NCI-H2196 (cell line): Measurements from ENCODE around the gene ARHGAP18.

Source experiments
- DNase-seq: peaks from one replicate; lab custom pipeline; 2025; ENCODE audit not compliant: unreplicated experiment; lab: John Stamatoyannopoulos, UW

Gene ARHGAP18

DNA sequence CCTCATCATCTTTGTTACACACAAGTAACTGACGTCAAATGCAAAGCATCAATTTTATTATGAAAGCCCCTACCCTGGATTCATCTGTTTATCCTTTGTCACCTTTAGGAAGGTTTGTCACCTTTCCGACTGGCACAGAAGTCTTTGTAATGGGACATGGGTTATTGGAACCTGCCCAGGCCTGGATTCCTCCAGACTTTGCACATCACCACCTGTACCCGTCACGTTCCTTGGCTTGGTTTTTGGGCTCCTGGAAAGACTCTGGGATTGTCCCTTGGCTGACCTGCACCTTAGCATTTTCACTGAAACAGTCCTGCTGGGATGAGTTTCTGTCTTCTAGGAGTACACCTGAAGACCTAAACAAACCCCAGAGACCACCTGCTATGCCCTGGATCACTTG lies 15.4 kb upstream of the ARHGAP18 start:
- DNase-seq = no peak

GRCh38 chr6:129719692-129720091 lies 9.7 kb upstream of the ARHGAP18 start:
- no peak for DNase-seq

GRCh38 chr6:129717277-129717676 lies 7.3 kb upstream of the ARHGAP18 start:
- no peak for DNase-seq

DNA sequence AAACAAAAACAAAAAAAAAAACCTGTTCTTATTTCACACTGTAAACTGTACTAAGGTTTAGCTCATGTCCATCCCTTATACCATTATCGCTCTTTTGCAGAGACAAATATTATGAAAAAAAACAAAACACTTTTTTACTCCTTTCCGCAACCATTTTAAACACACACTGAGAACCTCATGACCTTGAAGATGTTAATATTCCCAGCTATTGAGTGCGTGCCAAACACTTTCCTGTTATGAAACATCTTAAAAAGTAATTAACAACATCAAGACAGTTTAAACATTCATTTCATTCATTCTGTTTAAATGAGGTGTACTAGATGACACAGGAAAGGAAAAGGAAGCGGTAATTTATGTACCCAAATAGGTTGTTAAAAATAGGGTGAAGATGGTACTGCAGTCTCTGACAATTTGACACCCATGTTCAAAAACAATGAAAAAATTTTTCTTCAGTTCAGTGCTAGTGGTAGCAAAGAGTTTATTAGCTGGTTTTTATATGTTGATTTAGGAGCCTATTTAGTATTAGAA lies 3.9 kb upstream of the ARHGAP18 start:
- DNase-seq = no peak

DNA sequence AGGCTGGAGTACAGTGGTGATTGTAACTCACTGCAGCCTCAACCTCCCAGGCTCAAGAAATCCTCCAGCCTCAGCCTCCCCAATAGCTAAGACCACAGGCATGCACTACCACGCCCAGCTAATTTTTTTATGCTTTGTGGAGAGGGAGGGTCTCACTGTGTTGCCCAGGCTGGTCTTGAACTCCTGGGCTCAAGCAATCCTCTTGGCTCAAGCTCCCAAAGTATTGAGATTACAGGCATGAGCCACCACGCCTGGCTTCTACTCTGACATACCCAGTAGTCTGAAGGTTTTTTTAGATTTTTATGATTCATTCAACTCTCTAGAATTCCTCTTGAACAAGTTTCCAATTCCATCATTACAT lies 1.3 kb upstream of the ARHGAP18 start:
- DNase-seq = no peak

GRCh38 chr6:129710450-129711270 lies 683 bp upstream of the ARHGAP18 start:
- no peak for DNase-seq

DNA sequence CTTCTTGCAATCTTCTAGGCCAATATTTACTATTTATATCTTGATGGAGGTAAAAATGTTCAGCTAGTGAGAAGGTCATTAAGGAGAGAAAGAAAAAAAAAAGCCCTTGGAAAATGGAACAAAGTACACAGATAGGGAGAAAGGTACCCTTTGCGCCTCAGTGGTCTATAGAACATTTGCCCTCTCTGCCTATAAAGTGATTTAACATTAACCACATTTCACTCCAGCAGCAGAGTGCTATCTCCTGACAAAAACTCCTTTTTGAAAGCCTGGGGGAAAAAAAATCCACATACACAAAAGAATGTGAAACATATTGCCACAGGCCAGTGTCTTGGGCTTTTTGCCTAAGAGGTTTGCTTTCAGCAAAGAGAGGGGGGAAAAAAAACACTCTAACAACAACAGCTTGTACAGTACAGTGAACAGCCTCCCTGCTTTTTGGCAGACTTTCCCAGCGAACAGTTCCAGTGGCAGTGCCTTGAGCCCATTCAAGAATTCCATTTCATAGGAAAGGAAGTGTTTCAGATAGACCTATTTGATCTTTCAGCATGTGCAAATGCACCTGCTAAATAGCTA lies 695 bp downstream of the ARHGAP18 start:
- DNase-seq = no peak

- DNase-seq = no peak
Measured at GRCh38 chr6:129708496-129709195, 1.3 kb downstream of the ARHGAP18 start.

DNA sequence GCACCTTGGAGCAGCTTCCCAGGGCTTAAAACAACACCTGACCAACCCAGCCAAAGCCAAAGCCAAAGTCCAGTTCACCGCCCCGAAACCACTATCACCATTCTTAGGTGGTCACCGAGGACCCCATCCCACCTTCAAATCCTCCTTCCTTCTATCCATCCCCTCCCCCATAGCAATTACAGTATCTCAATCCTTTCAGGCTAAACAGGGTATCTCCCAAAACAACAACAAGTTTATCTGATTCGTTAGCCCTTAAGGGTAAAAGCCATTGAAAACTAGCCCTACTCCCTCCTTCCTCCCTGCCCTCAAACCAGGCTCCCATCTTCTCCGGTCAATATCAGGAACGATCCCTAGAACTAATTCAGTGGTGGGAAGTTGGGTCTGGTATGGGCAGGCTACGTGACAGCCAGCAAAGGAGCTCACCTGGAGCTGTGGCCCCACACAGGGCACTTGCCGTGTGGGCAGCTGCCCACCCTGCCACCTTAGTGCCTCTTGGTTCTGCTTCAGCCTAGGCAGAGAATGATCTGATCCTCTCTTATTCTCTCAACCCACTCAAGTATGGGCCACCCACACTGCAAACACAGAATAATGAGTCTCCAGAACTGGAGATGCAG lies 2.0 kb downstream of the ARHGAP18 start:
- DNase-seq = no peak

GRCh38 chr6:129707028-129707427 lies 2.9 kb downstream of the ARHGAP18 start:
- DNase-seq = no peak

DNA sequence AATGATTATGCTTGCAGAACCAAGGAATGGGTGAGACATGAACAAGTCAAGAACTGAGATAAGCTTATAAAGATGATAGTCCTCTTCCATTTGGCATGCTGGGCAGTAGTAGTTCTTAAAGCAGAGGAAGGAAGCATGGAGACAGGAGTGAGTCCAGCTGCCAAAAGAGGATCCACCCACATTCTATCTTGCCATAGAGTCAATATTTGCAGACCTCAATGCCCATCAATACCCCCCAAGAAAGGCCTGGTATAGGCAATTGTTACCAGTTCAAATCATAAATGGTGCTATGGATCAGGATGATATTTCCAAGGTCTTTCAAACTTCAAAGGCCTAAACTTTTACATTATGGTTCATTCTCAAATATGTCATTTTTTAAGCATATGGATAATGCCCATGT lies 4.8 kb downstream of the ARHGAP18 start:
- DNase-seq = no peak

DNA sequence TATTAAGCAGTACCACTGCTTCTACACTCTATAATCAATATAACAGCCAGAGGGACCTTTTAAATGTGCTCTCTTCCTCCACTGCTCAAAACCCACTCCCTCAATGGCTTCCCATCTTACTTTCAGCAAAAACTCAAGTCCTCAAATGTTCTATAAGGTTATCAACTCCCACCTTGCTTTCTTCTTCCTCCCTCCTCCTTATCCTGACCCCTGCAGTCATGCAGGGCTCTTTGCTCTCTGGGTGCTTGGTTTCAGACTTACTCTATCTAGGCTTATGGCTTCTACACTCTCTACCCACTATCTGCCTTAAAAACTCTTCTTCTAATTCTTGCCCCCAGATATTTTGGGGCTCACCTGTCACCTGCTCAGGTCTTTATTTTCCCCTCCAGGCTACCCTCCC lies 5.3 kb downstream of the ARHGAP18 start:
- DNase-seq = no peak

DNA sequence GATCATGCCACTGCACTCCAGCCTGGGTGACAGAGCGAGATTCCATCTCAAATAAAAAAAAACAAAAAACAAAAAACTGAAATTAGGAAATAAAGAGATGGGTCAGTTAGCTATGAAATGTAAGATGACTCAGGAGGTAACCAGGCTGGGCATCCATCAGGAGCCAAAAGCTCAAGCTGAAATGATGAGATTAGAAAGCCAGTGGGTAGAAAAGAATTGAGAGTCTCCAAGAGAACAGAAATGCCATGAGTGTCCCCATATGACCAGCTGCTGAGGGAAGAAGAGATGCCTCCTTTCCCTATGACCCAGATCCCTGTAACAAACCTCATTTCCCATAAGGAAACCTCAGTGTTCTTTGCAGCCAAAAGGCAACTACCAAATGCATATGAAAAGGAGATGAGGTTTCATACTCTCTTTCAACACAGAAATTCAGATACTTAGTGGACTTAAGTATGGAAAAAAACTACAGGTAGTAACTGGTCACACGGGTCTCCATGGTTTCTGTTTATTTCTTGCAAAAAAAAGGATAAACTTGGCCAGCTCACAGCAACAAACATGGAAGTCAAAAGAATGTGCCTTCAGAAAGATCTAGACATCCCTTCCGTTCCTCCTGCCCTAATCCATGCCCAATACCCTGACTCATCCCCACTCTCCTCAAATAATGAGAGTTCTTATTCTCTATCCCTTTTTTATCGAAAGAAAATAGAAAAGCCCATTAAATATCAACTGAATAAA lies 8.1 kb downstream of the ARHGAP18 start:
- DNase-seq = no peak

GRCh38 chr6:129700666-129701065 lies 9.3 kb downstream of the ARHGAP18 start:
- no peak for DNase-seq

DNA sequence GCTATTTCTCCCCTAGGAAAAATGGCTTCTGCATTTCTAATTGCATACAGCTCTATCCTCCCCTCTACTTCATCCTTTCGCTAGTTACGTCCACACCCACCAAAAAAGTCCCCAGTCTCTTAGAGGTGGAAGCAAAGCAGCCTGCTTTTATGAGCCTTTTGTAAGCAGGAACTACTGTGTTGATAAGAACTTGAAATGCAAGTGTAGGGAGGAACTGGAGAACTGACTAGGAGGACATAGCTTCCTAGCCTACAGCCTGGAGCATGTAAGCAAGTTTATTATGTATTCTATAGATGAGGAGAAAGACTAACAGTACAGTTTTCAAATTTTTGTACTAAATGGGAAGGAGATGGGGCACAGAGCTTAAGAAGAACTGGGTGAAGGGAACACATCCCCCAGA lies 10.3 kb downstream of the ARHGAP18 start:
- no peak for DNase-seq

GRCh38 chr6:129698430-129698829 lies 11.5 kb downstream of the ARHGAP18 start:
- no peak for DNase-seq

- DNase-seq = no peak
Measured at GRCh38 chr6:129697788-129698187, 12.2 kb downstream of the ARHGAP18 start.

DNA sequence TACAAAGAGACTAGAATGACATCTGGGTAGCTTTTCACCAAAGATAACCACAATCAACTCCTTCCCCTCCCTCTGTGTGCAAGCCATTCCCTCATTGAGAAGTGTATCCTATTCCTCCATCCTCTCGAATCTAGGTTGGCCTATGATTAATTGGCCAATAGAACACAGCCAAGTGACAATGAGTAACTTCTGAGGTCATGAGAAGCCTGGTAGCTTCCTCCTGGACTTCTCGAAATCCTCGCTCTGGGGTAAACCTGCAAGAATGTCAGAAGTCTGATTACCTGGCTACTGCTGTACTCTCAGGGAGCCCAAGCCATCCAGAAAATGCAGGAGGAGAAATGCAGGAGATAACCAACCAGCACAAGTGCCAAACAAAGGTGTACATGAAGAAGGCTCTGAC lies 13.1 kb downstream of the ARHGAP18 start:
- DNase-seq = no peak

GRCh38 chr6:129696028-129696418 lies 14.0 kb downstream of the ARHGAP18 start:
- no peak for DNase-seq

- DNase-seq = no peak
Measured at GRCh38 chr6:129695373-129696027, 14.5 kb downstream of the ARHGAP18 start.
